Hepatocyte (in vitro differentiated cells): ENCODE measurements around the gene DHRS7C.

Experiments
- EZH2 ChIP-seq: fragments of 200-600 bp; sonication (generic); IDR thresholded peaks from 2 replicates; pipeline ENCODE4 v1.6.1; 2016; ENCODE audit warnings: antibody characterized with exemption, mild to moderate bottlenecking, borderline replicate concordance
- TF ChIP-seq, protein P1 (sequence below): fragments of 200-600 bp; sonication (generic); IDR thresholded peaks from 2 replicates; pipeline ENCODE4 v1.5.1; 2016; ENCODE audit warnings: antibody characterized with exemption, mild to moderate bottlenecking; ENCODE audit not compliant: poor library complexity

DNA sequence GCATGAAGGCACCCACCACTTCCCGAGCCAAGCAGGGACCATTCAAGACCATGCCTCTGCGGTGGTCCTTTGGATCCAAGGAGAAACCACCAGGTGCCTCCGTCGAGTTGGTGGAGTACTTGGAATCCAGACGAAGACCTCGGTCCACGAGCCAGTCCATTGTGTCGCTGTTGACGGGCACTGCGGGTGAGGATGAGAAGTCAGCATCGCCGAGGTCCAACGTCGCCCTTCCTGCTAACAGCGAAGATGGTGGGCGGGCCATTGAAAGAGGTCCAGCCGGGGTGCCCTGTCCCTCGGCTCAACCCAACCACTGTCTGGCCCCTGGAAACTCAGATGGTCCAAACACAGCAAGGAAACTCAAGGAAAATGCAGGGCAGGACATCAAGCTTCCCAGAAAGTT, 63.4 kb downstream of the DHRS7C start:
- TF ChIP-seq, protein P1, sequence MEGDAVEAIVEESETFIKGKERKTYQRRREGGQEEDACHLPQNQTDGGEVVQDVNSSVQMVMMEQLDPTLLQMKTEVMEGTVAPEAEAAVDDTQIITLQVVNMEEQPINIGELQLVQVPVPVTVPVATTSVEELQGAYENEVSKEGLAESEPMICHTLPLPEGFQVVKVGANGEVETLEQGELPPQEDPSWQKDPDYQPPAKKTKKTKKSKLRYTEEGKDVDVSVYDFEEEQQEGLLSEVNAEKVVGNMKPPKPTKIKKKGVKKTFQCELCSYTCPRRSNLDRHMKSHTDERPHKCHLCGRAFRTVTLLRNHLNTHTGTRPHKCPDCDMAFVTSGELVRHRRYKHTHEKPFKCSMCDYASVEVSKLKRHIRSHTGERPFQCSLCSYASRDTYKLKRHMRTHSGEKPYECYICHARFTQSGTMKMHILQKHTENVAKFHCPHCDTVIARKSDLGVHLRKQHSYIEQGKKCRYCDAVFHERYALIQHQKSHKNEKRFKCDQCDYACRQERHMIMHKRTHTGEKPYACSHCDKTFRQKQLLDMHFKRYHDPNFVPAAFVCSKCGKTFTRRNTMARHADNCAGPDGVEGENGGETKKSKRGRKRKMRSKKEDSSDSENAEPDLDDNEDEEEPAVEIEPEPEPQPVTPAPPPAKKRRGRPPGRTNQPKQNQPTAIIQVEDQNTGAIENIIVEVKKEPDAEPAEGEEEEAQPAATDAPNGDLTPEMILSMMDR = no peak
- TF ChIP-seq EZH2 = no peak
